GM12878 (cell line): ENCODE results near the gene SLC46A2. TPM values are rescaled to one million over a fixed set of nuclear protein-coding genes. Genes with fewer than 3 reads are reported as not detected.

Experiments used
- ATAC-seq: fragments of 200-7000 bp; cut with Tn5 transposase; 3 replicates; pipeline ENCODE4 v1.9.1; 2020; ENCODE audit warnings: mild to moderate bottlenecking, moderate library complexity
- BruUV-seq: library from RNA; stranded (reverse); fragments of 400-500 nt; replicated peaks from 2 replicates; lab custom pipeline; 2021; lab: Mats Ljungman, UMichigan
- CTCF ChIA-PET: fragments of 300-600 bp; sonication (Branson Sonifier 250); formaldehyde crosslinking; extraction: SDS; loops from one replicate; lab custom pipeline; 2021; ENCODE audit warnings: inconsistent platforms; lab: Yijun Ruan, JAX
- POLR2A ChIA-PET: fragments of 350-600 bp; formaldehyde crosslinking; extraction: SDS; loops from one replicate; lab custom pipeline; 2021; ENCODE audit warnings: inconsistent platforms; lab: Charles Lee
- RAD21 ChIA-PET: fragments of 300-600 bp; sonication (Branson Sonifier 250); formaldehyde crosslinking; loops from one replicate; lab custom pipeline; 2023; ENCODE audit warnings: antibody characterized with exemption; ENCODE audit not compliant: unreplicated experiment; lab: Charles Lee
- SMC1A ChIA-PET: fragments of 300-600 bp; sonication (Branson Sonifier 250); formaldehyde crosslinking; loops from one replicate; lab custom pipeline; 2023; ENCODE audit not compliant: unreplicated experiment, uncharacterized antibody; lab: Charles Lee
- DNase-seq: peaks from one replicate; pipeline ENCODE4 v3.0.0-alpha.2; 2011; ENCODE audit warnings: low read depth, low spot score
- FAIRE-seq: peaks from 3 replicates; lab custom pipeline; 2011; peaks lifted over from hg19 to GRCh38; lab: Jason Lieb, UNC
- H2AFZ ChIP-seq: 2 replicates; pipeline ENCODE4 v1.6.0; 2011; ENCODE audit warnings: low read depth, low read length, control low read depth; ENCODE audit not compliant: control insufficient read depth
- H3K27ac ChIP-seq: 2 replicates; pipeline ENCODE4 v1.5.1; 2011; ENCODE audit warnings: control low read depth; ENCODE audit not compliant: control insufficient read depth, insufficient read depth
- H3K27me3 ChIP-seq, 2 experiments: replicated peaks in 1 of 2; 2 replicates each; pipeline versions ENCODE4 v1.6.0 to v1.6.1; 2011; ENCODE audit warnings: low read length in 1 of 2; ENCODE audit not compliant: control insufficient read depth in 2 of 2, insufficient read depth in 2 of 2
- H3K36me3 ChIP-seq, 2 experiments: 2 replicates each; pipeline ENCODE4 v1.5.1; 2011; ENCODE audit warnings: low read length in 1 of 2; ENCODE audit not compliant: control insufficient read depth in 2 of 2, insufficient read depth in 2 of 2
- H3K4me1 ChIP-seq: 2 replicates; pipeline ENCODE4 v1.6.1; 2011; ENCODE audit warnings: mild to moderate bottlenecking, low read length, moderate library complexity, mixed read lengths; ENCODE audit not compliant: control insufficient read depth, insufficient read depth
- H3K4me2 ChIP-seq: 2 replicates; pipeline ENCODE4 v1.6.0; 2011; ENCODE audit warnings: control low read depth; ENCODE audit not compliant: control insufficient read depth, insufficient read depth
- H3K4me3 ChIP-seq: fragments of 200-600 bp; sonication (generic); 2 replicates; pipeline ENCODE4 v1.5.1; 2016
- H3K79me2 ChIP-seq: 2 replicates; pipeline ENCODE4 v1.6.0; 2011; ENCODE audit warnings: low read length; ENCODE audit not compliant: control insufficient read depth, insufficient read depth
- H3K9ac ChIP-seq: 2 replicates; pipeline ENCODE4 v1.8.0; 2011; ENCODE audit warnings: low read length, control low read depth, mixed read lengths; ENCODE audit not compliant: control insufficient read depth, insufficient read depth
- H3K9me3 ChIP-seq: replicated peaks from 3 replicates; pipeline ENCODE4 v1.5.1; 2011; ENCODE audit warnings: mild to moderate bottlenecking, low read length; ENCODE audit not compliant: control insufficient read depth, insufficient read depth
- H4K20me1 ChIP-seq: 2 replicates; pipeline ENCODE4 v1.6.0; 2011; ENCODE audit not compliant: control insufficient read depth, insufficient read depth
- BMI1 ChIP-seq: fragments of 450-650 bp; IDR thresholded peaks from 2 replicates; pipeline ENCODE4 v1.6.1; 2016; ENCODE audit warnings: mild to moderate bottlenecking, moderate library complexity, borderline replicate concordance
- CHD1 ChIP-seq: IDR thresholded peaks from 2 replicates; pipeline ENCODE4 v1.6.1; 2012; ENCODE audit warnings: low read depth, low read length, improper control_type of control experiment
- DPF2 ChIP-seq: fragments of 450-650 bp; IDR thresholded peaks from 2 replicates; pipeline ENCODE4 v1.6.1; 2017; ENCODE audit warnings: mild to moderate bottlenecking
- IKZF2 ChIP-seq, 2 experiments: fragments of 450-650 bp; IDR thresholded peaks; 2 replicates each; pipeline ENCODE4 v1.6.1; 2017; ENCODE audit warnings: mild to moderate bottlenecking in 2 of 2, moderate library complexity in 2 of 2
- NR2F1 ChIP-seq: fragments of 450-650 bp; conservative IDR thresholded peaks from 2 replicates; pipeline ENCODE4 v1.6.1; 2017; ENCODE audit warnings: mild to moderate bottlenecking
- POLR2A ChIP-seq: IDR thresholded peaks from 2 replicates; pipeline ENCODE4 v1.6.1; 2011; ENCODE audit warnings: low read depth, mild to moderate bottlenecking, low read length
- SIN3A ChIP-seq: IDR thresholded peaks from 2 replicates; pipeline ENCODE4 v1.6.1; 2012; ENCODE audit warnings: low read depth, low read length, improper control_type of control experiment
- SMC3 ChIP-seq: IDR thresholded peaks from 2 replicates; pipeline ENCODE4 v1.6.1; 2011; ENCODE audit warnings: low read length, improper control_type of control experiment, borderline replicate concordance
- TCF3 ChIP-seq: IDR thresholded peaks from 2 replicates; pipeline ENCODE4 v1.6.1; 2012; ENCODE audit warnings: low read depth, mild to moderate bottlenecking, low read length, borderline replicate concordance; ENCODE audit not compliant: insufficient read depth
- USF1 ChIP-seq: IDR thresholded peaks from 2 replicates; pipeline ENCODE4 v1.6.1; 2011; ENCODE audit warnings: borderline replicate concordance, low read depth, mild to moderate bottlenecking, moderate library complexity, mixed read lengths, low read length; ENCODE audit not compliant: insufficient read depth; ENCODE audit errors: extremely low read length
- ZBTB33 ChIP-seq: fragments of 450-650 bp; IDR thresholded peaks from 2 replicates; pipeline ENCODE4 v1.6.1; 2017; ENCODE audit warnings: mild to moderate bottlenecking
- ZNF622 ChIP-seq: fragments of 450-650 bp; IDR thresholded peaks from 2 replicates; pipeline ENCODE4 v1.6.1; 2017; ENCODE audit warnings: mild to moderate bottlenecking, inconsistent platforms
- WGBS: methylation state at CpG from one replicate; pipeline ENCODE4 v1.1.6; 2016; ENCODE audit warnings: low lambda C conversion rate; ENCODE audit not compliant: insufficient replicate concordance, insufficient coverage; ENCODE audit errors: missing lambda C conversion rate; 5-methylcytosine and 5-hydroxymethylcytosine counted together
- in situ Hi-C: fragments of 300-500 bp; cut with MboI; formaldehyde crosslinking; loops from 9 replicates; pipeline ENCODE4 v1.14.3; 2018; ENCODE audit warnings: mixed read lengths
- intact Hi-C: fragments of 100-400 bp; cut with micrococcal nuclease; formaldehyde crosslinking; loops from one replicate; pipeline ENCODE4 v1.14.2; 2022; ENCODE audit not compliant: unreplicated experiment
- polyA plus RNA-seq, 11 experiments: library from polyadenylated mRNA; depleted of rRNA in 4 of 11; unstranded in 6 of 11; stranded (reverse) in 5 of 11; fragments of >200 nt; fragmentation: Nextera tagmentation in 4 of 11; fragmentation: Illumina TruSeq in 1 of 11; extraction: Ambion mirVana in 4 of 11; extraction: Trizol in 1 of 11; gene quantifications; 1 replicate in 1 of 11; 2 replicates in 10 of 11; pipeline versions ENCODE4 v1.2.1 to v1.2.3, GENCODE V29; 2011 to 2016; ENCODE audit warnings: inconsistent platforms in 2 of 11, missing spikeins in 2 of 11, low read depth in 1 of 11
- total RNA-seq, 4 experiments: library from RNA; depleted of rRNA in 3 of 4; stranded (reverse); fragments of >200 nt in 3 of 4; fragmentation: Illumina TruSeq in 1 of 4; extraction: Trizol in 1 of 4; gene quantifications; 2 replicates each; pipeline versions ENCODE4 v1.2.1 to v1.2.3, GENCODE V29; 2013 to 2021

Gene SLC46A2
- total and polyA plus RNA-seq, 10 of the 15 experiments (the other 5 are each of a cell fraction or from before 2014, with no cell fraction given), result not detected

- no peaks in the 10 kb centered on the region for H3K9me3 ChIP-seq
- SMC1A ChIA-PET, result interaction anchor here (0.7 kb wide), 1 partner anchor 814 kb away, joined by 4 read pairs; no protein-coding TSS in a partner anchor
- in situ Hi-C loops, result no loop called here
- FAIRE-seq, result no peak
- no peak overlapping the region for H3K4me3 ChIP-seq
- no peak overlapping the region for H2AFZ ChIP-seq
- TF ChIP-seq POLR2A (no peak), BMI1 (no peak), CHD1 (no peak), SMC3 (no peak), ZNF622 (no peak), NR2F1 (no peak), ZBTB33 (no peak), DPF2 (no peak), SIN3A (no peak), IKZF2 (IDR thresholded peaks at IDR 0.05) (no peak), TCF3 (no peak), USF1 (no peak)
- H3K27me3 ChIP-seq, result no peaks in the 10 kb centered on the region
- H3K36me3 ChIP-seq, result no peaks in the 10 kb centered on the region
- no peak overlapping the region for H3K27ac ChIP-seq
- H3K4me1 ChIP-seq, result peaks cover 6% of the 10 kb centered on the region
- H3K4me2 ChIP-seq, result no peak overlapping the region
- CTCF ChIA-PET, result no interaction called here
- 19% methylated on average over 4 of the region's 4 CpGs for WGBS
- no peak for DNase-seq
- no peak overlapping the region for H3K9ac ChIP-seq
- POLR2A ChIA-PET, result no interaction called here
- no peaks in the 10 kb centered on the region for H3K79me2 ChIP-seq
- RAD21 ChIA-PET, result no interaction called here
- H4K20me1 ChIP-seq, result no peaks in the 10 kb centered on the region
- intact Hi-C loops, result loop anchor here (10.0 kb wide), 1 partner anchor 456 kb away; no protein-coding TSS in a partner anchor
- BruUV-seq, result no TSS peak
- ATAC-seq, result no peak
Measured at GRCh38 chr9:112900488-112900887, 9.8 kb upstream of the SLC46A2 start.
